Measurements from ENCODE around the gene EVA1A.

DNA sequence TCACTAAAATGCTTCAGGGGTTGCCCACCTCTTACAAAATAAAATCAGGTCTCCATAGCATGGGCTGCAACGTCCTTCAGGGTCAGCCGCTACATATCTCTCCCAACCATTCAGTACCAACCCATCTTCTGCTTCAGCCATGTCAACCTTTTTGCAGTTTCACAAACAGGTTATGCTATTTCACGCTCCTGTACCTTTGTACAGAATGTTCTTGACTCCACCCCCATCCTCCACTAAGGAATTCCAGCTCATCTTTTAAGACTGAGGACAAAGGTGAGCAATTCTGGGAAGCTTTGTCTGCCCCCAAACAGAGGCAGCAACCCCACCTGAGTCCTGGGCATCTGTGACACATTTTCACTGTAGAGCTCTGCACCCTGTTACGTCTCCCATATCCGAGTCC is 8.8 kb upstream of the EVA1A start:
- TF ChIP-seq CTCF (IDR thresholded peaks at IDR 0.05), result no peak
- no peak for TF ChIP-seq POLR2A (IDR thresholded peaks at IDR 0.05)
- no peak for TF ChIP-seq EP300 (IDR thresholded peaks at IDR 0.05)

Measured in tibial nerve (tissue), 4 donors.